ENCODE data around the gene BANP.
"Not testable (repeated sequence)": the region's sequence is repeated elsewhere in the genome, so short reads cannot be mapped to it uniquely, and the experiment has no call there.

Gene BANP

GRCh38 chr16:88116121-88116520 lies 164.9 kb downstream of the BANP start:
- Histone ChIP-seq H3K4me3 (ENCODE audit: low read depth, low read length) (no peak overlapping the region), H3K36me3 (no peaks in the 10 kb centered on the region), H3K4me1 (no peaks in the 10 kb centered on the region), H3K9me3 (no peaks in the 10 kb centered on the region), H3K27me3 (no peaks in the 10 kb centered on the region)
- no peak for TF ChIP-seq CTCF (IDR thresholded peaks at IDR 0.05; ENCODE audit: low read depth, low read length)
- no peak for DNase-seq

- Histone ChIP-seq H3K27me3 (no peaks in the 10 kb centered on the region), H3K4me1 (no peaks in the 10 kb centered on the region), H3K4me3 (ENCODE audit: low read depth, low read length) (no peak overlapping the region), H3K36me3 (no peaks in the 10 kb centered on the region), H3K9me3 (no peaks in the 10 kb centered on the region)
- no peak for DNase-seq
- no peak for TF ChIP-seq CTCF (IDR thresholded peaks at IDR 0.05; ENCODE audit: low read depth, low read length)
Measured at GRCh38 chr16:88117476-88117868, 166.2 kb downstream of the BANP start.

- Histone ChIP-seq H3K9me3 (no peaks in the 10 kb centered on the region), H3K36me3 (no peaks in the 10 kb centered on the region), H3K4me3 (ENCODE audit: low read depth, low read length) (no peak overlapping the region), H3K4me1 (no peaks in the 10 kb centered on the region), H3K27me3 (no peaks in the 10 kb centered on the region)
- no peak for TF ChIP-seq CTCF (IDR thresholded peaks at IDR 0.05; ENCODE audit: low read depth, low read length)
- DNase-seq = no peak
Measured at GRCh38 chr16:88118376-88118775, 167.1 kb downstream of the BANP start.

GRCh38 chr16:88118852-88119741 lies 167.9 kb downstream of the BANP start:
- H3K27me3 ChIP-seq; H3K4me1 ChIP-seq; DNase-seq; H3K36me3 ChIP-seq; H3K4me3 ChIP-seq (ENCODE audit: low read depth, low read length); H3K9me3 ChIP-seq: not testable (repeated sequence)

GRCh38 chr16:88119881-88120751 lies 168.9 kb downstream of the BANP start:
- H3K36me3 ChIP-seq; DNase-seq; H3K9me3 ChIP-seq; H3K4me1 ChIP-seq; H3K4me3 ChIP-seq (ENCODE audit: low read depth, low read length); H3K27me3 ChIP-seq: not testable (repeated sequence)

- Histone ChIP-seq H3K27me3 (no peaks in the 10 kb centered on the region), H3K36me3 (no peaks in the 10 kb centered on the region), H3K9me3 (no peaks in the 10 kb centered on the region), H3K4me1 (no peaks in the 10 kb centered on the region), H3K4me3 (ENCODE audit: low read depth, low read length) (no peak overlapping the region)
- TF ChIP-seq CTCF (IDR thresholded peaks at IDR 0.05; ENCODE audit: low read depth, low read length) = no peak
- DNase-seq = no peak
Measured at GRCh38 chr16:88120812-88121211, 169.6 kb downstream of the BANP start.

- H3K9me3 ChIP-seq; H3K4me1 ChIP-seq; H3K4me3 ChIP-seq (ENCODE audit: low read depth, low read length); H3K36me3 ChIP-seq; H3K27me3 ChIP-seq; DNase-seq: not testable (repeated sequence)
Measured at GRCh38 chr16:88121391-88121790, 170.2 kb downstream of the BANP start.
